HepG2 (cell line): ENCODE measurements around the gene SS18L1. TPM values are rescaled to one million over a fixed set of nuclear protein-coding genes. Genes with fewer than 3 reads are reported as not detected.

Source experiments
- ATAC-seq: fragments of 200-7000 bp; cut with Tn5 transposase; 3 replicates; pipeline ENCODE4 v1.9.1; 2020; ENCODE audit warnings: mild to moderate bottlenecking, moderate library complexity
- BruUV-seq: library from RNA; stranded (reverse); fragments of 400-500 nt; replicated peaks from 2 replicates; lab custom pipeline; 2021; lab: Mats Ljungman, UMichigan
- CTCF ChIA-PET: fragments of 300-600 bp; formaldehyde crosslinking; extraction: SDS; loops from one replicate; lab custom pipeline; 2021; ENCODE audit warnings: low total read pairs, inconsistent platforms, low intra/inter-chr PET ratio; lab: Yijun Ruan, JAX
- POLR2A ChIA-PET: fragments of 350-600 bp; sonication (Branson Sonifier 250); formaldehyde crosslinking; loops from one replicate; lab custom pipeline; 2020; ENCODE audit warnings: antibody characterized with exemption, inconsistent platforms; lab: Yijun Ruan, JAX
- DNase-seq: peaks from one replicate; pipeline ENCODE4 v3.0.0-alpha.2; 2015; ENCODE audit warnings: low spot score
- FAIRE-seq: peaks from 3 replicates; lab custom pipeline; 2011; peaks lifted over from hg19 to GRCh38; lab: Jason Lieb, UNC
- H2AFZ ChIP-seq: one replicate; pipeline ENCODE4 v1.6.1; 2011; ENCODE audit warnings: low read length, inconsistent platforms
- H3K27ac ChIP-seq: fragments of 300-600 bp; 3 replicates; pipeline ENCODE4 v1.8.0; 2011; ENCODE audit warnings: mixed run types, mild to moderate bottlenecking, mixed read lengths, low read length, inconsistent platforms; ENCODE audit not compliant: insufficient read depth; ENCODE audit errors: extremely low read length
- H3K27me3 ChIP-seq, 2 experiments: fragments of 200-600 bp in 1 of 2; 2 replicates in 1 of 2; 3 replicates in 1 of 2; pipeline versions ENCODE4 v1.6.0 to v1.8.0; 2011; ENCODE audit warnings: low read length in 2 of 2, mild to moderate bottlenecking in 2 of 2, moderate library complexity in 2 of 2, inconsistent platforms in 1 of 2; ENCODE audit not compliant: insufficient read depth in 2 of 2, control insufficient read depth in 1 of 2
- H3K36me3 ChIP-seq, 2 experiments: fragments of 200-600 bp in 1 of 2; replicated peaks in 1 of 2; 2 replicates in 1 of 2; 3 replicates in 1 of 2; pipeline versions ENCODE4 v1.5.1 to v1.8.0; 2011; ENCODE audit warnings: low read length in 2 of 2, inconsistent platforms in 1 of 2; ENCODE audit not compliant: insufficient read depth in 2 of 2, control insufficient read depth in 1 of 2
- H3K4me1 ChIP-seq: 2 replicates; pipeline ENCODE4 v1.5.1; 2012; ENCODE audit warnings: low read length, inconsistent platforms; ENCODE audit not compliant: insufficient read depth
- H3K4me2 ChIP-seq: 2 replicates; pipeline ENCODE4 v1.6.0; 2011; ENCODE audit warnings: low read depth, low read length, inconsistent platforms
- H3K4me3 ChIP-seq, 3 experiments: fragments of 200-600 bp in 1 of 3; sonication (generic), shearing (Covaris generic) in 1 of 3; replicated peaks in 1 of 3; 2 replicates each; pipeline ENCODE4 v1.5.1; 2011 to 2016; ENCODE audit warnings: low read length in 3 of 3, inconsistent platforms in 2 of 3, low read depth in 2 of 3, mild to moderate bottlenecking in 2 of 3, control low read depth in 1 of 3, mixed read lengths in 1 of 3; ENCODE audit not compliant: insufficient read depth in 1 of 3
- H3K79me2 ChIP-seq: one replicate; pipeline ENCODE4 v1.6.1; 2011; ENCODE audit warnings: low read length, inconsistent platforms; ENCODE audit not compliant: insufficient read depth
- H3K9ac ChIP-seq: 2 replicates; pipeline ENCODE4 v1.6.0; 2011; ENCODE audit warnings: mild to moderate bottlenecking, low read depth, low read length, inconsistent platforms; ENCODE audit not compliant: insufficient read depth
- H3K9me3 ChIP-seq: 2 replicates; pipeline ENCODE4 v1.5.1; 2012; ENCODE audit warnings: mild to moderate bottlenecking, low read length
- H4K20me1 ChIP-seq: 2 replicates; pipeline ENCODE4 v1.6.0; 2011; ENCODE audit warnings: inconsistent platforms, mild to moderate bottlenecking, low read length, moderate library complexity; ENCODE audit not compliant: insufficient read depth
- CBX2 ChIP-seq, 2 experiments: fragments of 200-600 bp in 1 of 2; sonication (generic); formaldehyde crosslinking in 1 of 2; IDR thresholded peaks; 2 replicates each; pipeline versions ENCODE4 v1.7.0 to v1.8.1; 2018 to 2022; ENCODE audit warnings: low read depth in 2 of 2, low read length in 1 of 2, mild to moderate bottlenecking in 1 of 2, missing genetic modification reagents in 1 of 2
- CC2D1A ChIP-seq: sonication (generic); formaldehyde crosslinking; IDR thresholded peaks from 2 replicates; pipeline ENCODE4 v1.8.1; 2023; ENCODE audit warnings: mild to moderate bottlenecking, missing genetic modification reagents
- DMTF1 ChIP-seq: sonication (generic); formaldehyde crosslinking; IDR thresholded peaks from 2 replicates; pipeline ENCODE4 v1.4.0; 2020; ENCODE audit warnings: mild to moderate bottlenecking, missing genetic modification reagents
- GATAD1 ChIP-seq: IDR thresholded peaks from 2 replicates; pipeline ENCODE4 v1.6.1; 2016; ENCODE audit warnings: missing genetic modification reagents, missing compliant biosample characterization
- NR3C1 ChIP-seq: sonication (generic); formaldehyde crosslinking; IDR thresholded peaks from 2 replicates; pipeline ENCODE4 v1.4.0; 2020; ENCODE audit warnings: missing genetic modification reagents
- RAD51 ChIP-seq: fragments of 450-650 bp; IDR thresholded peaks from 2 replicates; pipeline ENCODE4 v1.6.1; 2016; ENCODE audit warnings: borderline replicate concordance
- RCOR2 ChIP-seq: IDR thresholded peaks from 2 replicates; pipeline ENCODE4 v1.6.1; 2016; ENCODE audit warnings: missing biosample characterization, missing genetic modification reagents
- ZBTB4 ChIP-seq: sonication (generic); formaldehyde crosslinking; IDR thresholded peaks from 2 replicates; pipeline ENCODE4 v1.4.0; 2020; ENCODE audit warnings: missing genetic modification reagents, mild to moderate bottlenecking, borderline replicate concordance
- ZBTB49 ChIP-seq: sonication (generic); formaldehyde crosslinking; IDR thresholded peaks from 2 replicates; pipeline ENCODE4 v1.4.0; 2020; ENCODE audit warnings: missing genetic modification reagents, borderline replicate concordance
- ZNF253 ChIP-seq: sonication (generic); formaldehyde crosslinking; IDR thresholded peaks from 2 replicates; pipeline ENCODE4 v1.8.0; 2022; ENCODE audit warnings: mild to moderate bottlenecking, missing genetic modification reagents, borderline replicate concordance
- ZNF263 ChIP-seq: sonication (generic); formaldehyde crosslinking; IDR thresholded peaks from 2 replicates; pipeline ENCODE4 v1.4.0; 2020; ENCODE audit warnings: missing genetic modification reagents
- ZNF329 ChIP-seq: sonication (generic); formaldehyde crosslinking; IDR thresholded peaks from 2 replicates; pipeline ENCODE4 v1.9.0; 2021; ENCODE audit warnings: low read depth, mild to moderate bottlenecking, missing genetic modification reagents
- ZNF576 ChIP-seq: sonication (generic); formaldehyde crosslinking; IDR thresholded peaks from 2 replicates; pipeline ENCODE4 v1.4.0; 2020; ENCODE audit warnings: mild to moderate bottlenecking, missing genetic modification reagents
- ZNF777 ChIP-seq: sonication (generic); formaldehyde crosslinking; IDR thresholded peaks from 2 replicates; pipeline ENCODE4 v1.4.0; 2020; ENCODE audit warnings: missing genetic modification reagents
- ZSCAN31 ChIP-seq: sonication (generic); formaldehyde crosslinking; IDR thresholded peaks from 2 replicates; pipeline ENCODE4 v1.5.0; 2020; ENCODE audit warnings: low read depth, mild to moderate bottlenecking, missing genetic modification reagents
- WGBS: methylation state at CpG from one replicate; pipeline ENCODE4 v1.1.6; 2017; ENCODE audit warnings: low lambda C conversion rate; 5-methylcytosine and 5-hydroxymethylcytosine counted together
- in situ Hi-C: cut with HindIII; loops from 2 replicates; pipeline ENCODE4 v1.10.0; 2017; ENCODE audit warnings: low pct_unique_long_range_greater_than_20kb; ENCODE audit not compliant: extremely low pct_ligation_motif_present
- intact Hi-C: fragments of 100-400 bp; cut with micrococcal nuclease; formaldehyde crosslinking; loops from one replicate; pipeline ENCODE4 v1.10.0; 2022; ENCODE audit not compliant: unreplicated experiment
- polyA plus RNA-seq, 8 experiments: library from polyadenylated mRNA; depleted of rRNA in 3 of 8; stranded (reverse) in 7 of 8; unstranded in 1 of 8; fragments of >200 nt; fragmentation: Illumina TruSeq in 4 of 8; extraction: Trizol in 4 of 8; gene quantifications; 2 replicates each; pipeline versions ENCODE4 v1.2.1 to v1.2.3, GENCODE V29; 2011 to 2016; ENCODE audit warnings: low read depth in 4 of 8, missing spikeins in 1 of 8, mixed read lengths in 1 of 8; ENCODE audit not compliant: insufficient read depth in 1 of 8
- total RNA-seq, 5 experiments: library from RNA; depleted of rRNA; stranded (reverse); fragments of >200 nt; fragmentation: Illumina TruSeq; extraction: Trizol; gene quantifications; 2 replicates each; pipeline ENCODE4 v1.2.3, GENCODE V29; 2016; ENCODE audit warnings: low read depth in 1 of 5

SS18L1 gene
- total and polyA plus RNA-seq, 2 of the 13 experiments (the other 11 are each of a cell fraction or from before 2014, with no cell fraction given) = 17.8 to 27.6 TPM

- no peaks in the 10 kb centered on the region; the same call in 1 of the 2 replicates for H4K20me1 ChIP-seq
- H3K36me3 ChIP-seq = no peaks in the 10 kb centered on the region
- BruUV-seq = no TSS peak
- peaks cover 18% of the 10 kb centered on the region for H3K4me1 ChIP-seq
- 15% methylated on average over 17 of the region's 17 CpGs for WGBS
- ATAC-seq (peak; percentile 12), FAIRE-seq (no peak), DNase-seq (no peak)
- peak overlapping the region in 1 of 3 experiments; percentile 21; a peak in 1 of 6 replicates for H3K4me3 ChIP-seq
- peak overlapping the region; percentile 2; the same call in 1 of the 2 replicates for H3K9ac ChIP-seq
- H3K27me3 ChIP-seq = peaks cover 28 to 46% of the 10 kb centered on the region in 2 experiments; a peak in 4 of 5 replicates
- peak overlapping the region; percentile 53 for H3K4me2 ChIP-seq
- intact Hi-C loops (no loop called here), in situ Hi-C loops (no loop called here)
- ChIA-PET POLR2A (no interaction called here), CTCF (interaction anchor here (1.6 kb wide), 1 partner anchor 199 kb away, joined by 3 read pairs; no protein-coding TSS in a partner anchor)
- H3K79me2 ChIP-seq = no peaks in the 10 kb centered on the region
- H3K27ac ChIP-seq = no peak overlapping the region
- no peaks in the 10 kb centered on the region for H3K9me3 ChIP-seq
- H2AFZ ChIP-seq = no peak overlapping the region
- TF ChIP-seq DMTF1 (no peak), CBX2 (IDR thresholded peaks at IDR 0.05; ENCODE audit: low read depth, low read length) (no peak), CBX2 (CRISPR knock-in tag; IDR thresholded peaks at IDR 0.05; ENCODE audit: low read depth) (no peak), CC2D1A (CRISPR knock-in tag) (no peak), GATAD1 (CRISPR knock-in tag) (no peak), ZSCAN31 (CRISPR knock-in tag) (no peak), ZNF576 (CRISPR knock-in tag) (no peak), ZBTB4 (no peak), ZNF253 (no peak), RCOR2 (no peak), RAD51 (no peak), ZNF263 (CRISPR knock-in tag) (0 out of 2 replicates have a peak, but pooled peaks have one; percentile 1), ZNF777 (CRISPR knock-in tag) (peak; percentile 0; the same call in 1 of the 2 replicates), ZNF329 (no peak), ZBTB49 (no peak), NR3C1 (CRISPR knock-in tag) (no peak)
These were observed 66.4 kb downstream of the SS18L1 start for GRCh38 chr20:62209850-62210495.
